ENCODE data around the gene PABPC1L. TPM values are rescaled to one million over a fixed set of nuclear protein-coding genes. Genes with fewer than 3 reads are reported as not detected.

Gene PABPC1L
- total RNA-seq, 1 experiment from 2014 or later = 127 TPM

- ChIA-PET RAD21 (ENCODE audit: low non-redundant PET in 1 of 2, low total read pairs in 2 of 2, uncharacterized antibody in 2 of 2, unreplicated experiment in 2 of 2) (no interaction called here), CTCF (interaction anchor here (0.7 kb wide), 1 partner anchor 8 kb away, joined by 3 read pairs; no protein-coding TSS in a partner anchor), POLR2A (no interaction called here)
- Histone ChIP-seq H3K9me3 (ENCODE audit: control insufficient read depth in 1 of 2, insufficient read depth in 1 of 2, low read depth in 1 of 2, low read length in 2 of 2) (no peaks in the 10 kb centered on the region), H3K4me2 (ENCODE audit: low read length) (no peak overlapping the region), H3K9ac (ENCODE audit: low read length) (no peak overlapping the region), H3K9me2 (ENCODE audit: insufficient read depth) (no peaks in the 10 kb centered on the region), H4K20me1 (ENCODE audit: insufficient read depth) (peaks cover 8% of the 10 kb centered on the region; the same call in 1 of the 2 replicates), H3K4me3 (replicated peaks in 1 of 2; ENCODE audit: low read depth in 1 of 2, low read length in 2 of 2) (no peak overlapping the region), H3K27me3 (ENCODE audit: insufficient read depth, low read length) (no peaks in the 10 kb centered on the region), H3K36me3 (ENCODE audit: control insufficient read depth in 1 of 2, insufficient read depth in 2 of 2, low read length in 2 of 2) (peaks cover 22 to 50% of the 10 kb centered on the region in 2 experiments), H3K79me2 (ENCODE audit: insufficient read depth, low read length) (peaks cover 5% of the 10 kb centered on the region), H2AFZ (ENCODE audit: low read depth, low read length, poor library complexity, severe bottlenecking) (no peak overlapping the region), H3K4me1 (ENCODE audit: control insufficient read depth in 1 of 2, insufficient read depth in 2 of 2, low read length in 2 of 2) (no peaks in the 10 kb centered on the region), H3K27ac (ENCODE audit: low read depth, low read length) (no peak overlapping the region)
- no peak for ATAC-seq
- TF ChIP-seq REST (IDR thresholded peaks at IDR 0.05; ENCODE audit: low read depth) (no peak), ZNF274 (IDR thresholded peaks at IDR 0.05; ENCODE audit: low read depth, low read length) (no peak), SRF (IDR thresholded peaks at IDR 0.05; ENCODE audit: low read depth) (no peak), ZBTB33 (IDR thresholded peaks at IDR 0.05; ENCODE audit: extremely low read depth, insufficient replicate concordance, low read length) (no peak), YY1 (IDR thresholded peaks at IDR 0.05; ENCODE audit: extremely low read depth, insufficient replicate concordance, low read depth, low read length) (no peak), SIN3A (IDR thresholded peaks at IDR 0.05; ENCODE audit: low read depth) (no peak), POLR2AphosphoS5 (IDR thresholded peaks at IDR 0.05; ENCODE audit: low read depth, low read length) (no peak), ATF3 (IDR thresholded peaks at IDR 0.05) (no peak), MAX (IDR thresholded peaks at IDR 0.05) (no peak), JUND (IDR thresholded peaks at IDR 0.05) (no peak), TCF7L2 (IDR thresholded peaks at IDR 0.05; ENCODE audit: borderline replicate concordance, extremely low read depth, insufficient read depth, insufficient read length) (no peak), FOSL1 (IDR thresholded peaks at IDR 0.05; ENCODE audit: low read depth) (no peak), CBX3 (IDR thresholded peaks at IDR 0.05; ENCODE audit: low read depth) (no peak), EZH2 (IDR thresholded peaks at IDR 0.05) (no peak), ELF1 (IDR thresholded peaks at IDR 0.05; ENCODE audit: borderline replicate concordance, low read depth) (no peak)
- no peak for DNase-seq (ENCODE audit: low read depth, low spot score)
- intact Hi-C loops (cut with micrococcal nuclease) = no loop called here
- BruUV-seq (replicated peaks) = no TSS peak
These were observed 73.3 kb downstream of the PABPC1L start for GRCh38 chr20:44983093-44983674.

Data from HCT116 (cell line).